SK-N-SH treated with all-trans-retinoic acid at 6 μM for 48 hours (cell line): Measurements from ENCODE around the gene SLC6A7.

ENCODE experiments used
- ATAC-seq: fragments of 200-7000 bp; cut with Tn5 transposase; 3 replicates; pipeline ENCODE4 v1.9.1; 2020; ENCODE audit warnings: mild to moderate bottlenecking, moderate library complexity
- ARNTL ChIP-seq: fragments of 450-650 bp; formaldehyde crosslinking; IDR thresholded peaks from 2 replicates; pipeline ENCODE4 v1.5.0; 2020; ENCODE audit warnings: low read depth, mild to moderate bottlenecking, moderate library complexity, borderline replicate concordance
- CSDC2 ChIP-seq: fragments of 250-450 bp; sonication (Bioruptor Pico); IDR thresholded peaks from 2 replicates; pipeline ENCODE4 v1.5.0; 2020; ENCODE audit warnings: mild to moderate bottlenecking, moderate library complexity
- CSRNP3 ChIP-seq: fragments of 250-450 bp; sonication (Bioruptor Pico); IDR thresholded peaks from 2 replicates; pipeline ENCODE4 v1.5.1; 2021; ENCODE audit warnings: mild to moderate bottlenecking, moderate library complexity
- ISL1 ChIP-seq: fragments of 250-450 bp; sonication (Bioruptor Pico); IDR thresholded peaks from 2 replicates; pipeline ENCODE4 v2.1.2; 2022; ENCODE audit warnings: mild to moderate bottlenecking, moderate library complexity
- OSR1 ChIP-seq: fragments of 250-450 bp; sonication (Bioruptor Pico); IDR thresholded peaks from 2 replicates; pipeline ENCODE4 v1.8.0; 2022; ENCODE audit warnings: moderate library complexity, mild to moderate bottlenecking, inconsistent platforms
- POU6F1 ChIP-seq: fragments of 250-450 bp; sonication (Bioruptor Pico); IDR thresholded peaks from 2 replicates; pipeline ENCODE4 v1.8.0; 2021; ENCODE audit warnings: low read depth, mild to moderate bottlenecking, moderate library complexity, borderline replicate concordance
- PPARA ChIP-seq: fragments of 250-450 bp; sonication (Bioruptor Pico); IDR thresholded peaks from 2 replicates; pipeline ENCODE4 v1.5.0; 2020; ENCODE audit warnings: mild to moderate bottlenecking, borderline replicate concordance
- RARB ChIP-seq: fragments of 250-450 bp; sonication (Bioruptor Pico); IDR thresholded peaks from 2 replicates; pipeline ENCODE4 v1.8.0; 2021; ENCODE audit warnings: mild to moderate bottlenecking, moderate library complexity
- TCF4 ChIP-seq: fragments of 250-450 bp; sonication (Bioruptor Pico); IDR thresholded peaks from 2 replicates; pipeline ENCODE4 v1.8.0; 2021; ENCODE audit warnings: mild to moderate bottlenecking, moderate library complexity, borderline replicate concordance
- TOX ChIP-seq: fragments of 250-450 bp; sonication (Bioruptor Pico); IDR thresholded peaks from 2 replicates; pipeline ENCODE4 v1.8.0; 2021; ENCODE audit warnings: mild to moderate bottlenecking, moderate library complexity, borderline replicate concordance
- ZC3H10 ChIP-seq: fragments of 250-450 bp; sonication (Bioruptor Pico); IDR thresholded peaks from 2 replicates; pipeline ENCODE4 v1.5.1; 2021; ENCODE audit warnings: mild to moderate bottlenecking, moderate library complexity
- ZFP3 ChIP-seq: fragments of 250-450 bp; sonication (Bioruptor Pico); IDR thresholded peaks from 2 replicates; pipeline ENCODE4 v1.5.0; 2020; ENCODE audit warnings: mild to moderate bottlenecking, moderate library complexity
- ZFP30 ChIP-seq: fragments of 450-650 bp; formaldehyde crosslinking; IDR thresholded peaks from 2 replicates; pipeline ENCODE4 v1.5.0; 2022; ENCODE audit warnings: mild to moderate bottlenecking, moderate library complexity
- ZNF565 ChIP-seq: fragments of 450-650 bp; formaldehyde crosslinking; conservative IDR thresholded peaks from 2 replicates; pipeline ENCODE4 v1.5.0; 2020; ENCODE audit warnings: low read depth, mild to moderate bottlenecking, moderate library complexity
- ZNF70 ChIP-seq: fragments of 450-650 bp; formaldehyde crosslinking; IDR thresholded peaks from 2 replicates; pipeline ENCODE4 v1.5.0; 2020; ENCODE audit warnings: mild to moderate bottlenecking, moderate library complexity
- ZNF8 ChIP-seq: fragments of 450-650 bp; formaldehyde crosslinking; IDR thresholded peaks from 2 replicates; pipeline ENCODE4 v1.5.0; 2020; ENCODE audit warnings: mild to moderate bottlenecking, moderate library complexity
- TF ChIP-seq, protein P1 (sequence below): fragments of 250-450 bp; sonication (Bioruptor Pico); IDR thresholded peaks from 2 replicates; pipeline ENCODE4 v1.8.0; 2020; ENCODE audit warnings: mild to moderate bottlenecking, moderate library complexity, borderline replicate concordance
- TF ChIP-seq, protein P2 (sequence below): fragments of 250-450 bp; sonication (Bioruptor Pico); IDR thresholded peaks from 2 replicates; pipeline ENCODE4 v1.5.1; 2020; ENCODE audit warnings: low read depth, mild to moderate bottlenecking, moderate library complexity
- TF ChIP-seq, protein P3 (sequence below): fragments of 250-450 bp; sonication (Bioruptor Pico); IDR thresholded peaks from 2 replicates; pipeline ENCODE4 v1.5.0; 2020; ENCODE audit warnings: mild to moderate bottlenecking, moderate library complexity

Gene SLC6A7

DNA sequence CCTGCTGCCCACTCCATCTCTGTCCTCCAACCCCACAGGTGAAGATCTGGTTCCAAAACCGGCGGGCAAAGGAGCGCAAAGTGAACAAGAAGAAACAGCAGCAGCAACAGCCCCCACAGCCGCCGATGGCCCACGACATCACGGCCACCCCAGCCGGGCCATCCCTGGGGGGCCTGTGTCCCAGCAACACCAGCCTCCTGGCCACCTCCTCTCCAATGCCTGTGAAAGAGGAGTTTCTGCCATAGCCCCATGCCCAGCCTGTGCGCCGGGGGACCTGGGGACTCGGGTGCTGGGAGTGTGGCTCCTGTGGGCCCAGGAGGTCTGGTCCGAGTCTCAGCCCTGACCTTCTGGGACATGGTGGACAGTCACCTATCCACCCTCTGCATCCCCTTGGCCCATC, 6.4 kb upstream of the SLC6A7 start:
- no peak for TF ChIP-seq ZFP3
- no peak for TF ChIP-seq ZNF565 (CRISPR knock-in tag)
- TF ChIP-seq TCF4, result no peak
- TF ChIP-seq, protein P1, sequence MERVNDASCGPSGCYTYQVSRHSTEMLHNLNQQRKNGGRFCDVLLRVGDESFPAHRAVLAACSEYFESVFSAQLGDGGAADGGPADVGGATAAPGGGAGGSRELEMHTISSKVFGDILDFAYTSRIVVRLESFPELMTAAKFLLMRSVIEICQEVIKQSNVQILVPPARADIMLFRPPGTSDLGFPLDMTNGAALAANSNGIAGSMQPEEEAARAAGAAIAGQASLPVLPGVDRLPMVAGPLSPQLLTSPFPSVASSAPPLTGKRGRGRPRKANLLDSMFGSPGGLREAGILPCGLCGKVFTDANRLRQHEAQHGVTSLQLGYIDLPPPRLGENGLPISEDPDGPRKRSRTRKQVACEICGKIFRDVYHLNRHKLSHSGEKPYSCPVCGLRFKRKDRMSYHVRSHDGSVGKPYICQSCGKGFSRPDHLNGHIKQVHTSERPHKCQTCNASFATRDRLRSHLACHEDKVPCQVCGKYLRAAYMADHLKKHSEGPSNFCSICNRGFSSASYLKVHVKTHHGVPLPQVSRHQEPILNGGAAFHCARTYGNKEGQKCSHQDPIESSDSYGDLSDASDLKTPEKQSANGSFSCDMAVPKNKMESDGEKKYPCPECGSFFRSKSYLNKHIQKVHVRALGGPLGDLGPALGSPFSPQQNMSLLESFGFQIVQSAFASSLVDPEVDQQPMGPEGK (CRISPR knock-in tag), result no peak
- TF ChIP-seq RARB, result no peak
- TF ChIP-seq CSDC2 (CRISPR knock-in tag), result no peak
- TF ChIP-seq TOX (CRISPR knock-in tag), result no peak
- no peak for ATAC-seq

DNA sequence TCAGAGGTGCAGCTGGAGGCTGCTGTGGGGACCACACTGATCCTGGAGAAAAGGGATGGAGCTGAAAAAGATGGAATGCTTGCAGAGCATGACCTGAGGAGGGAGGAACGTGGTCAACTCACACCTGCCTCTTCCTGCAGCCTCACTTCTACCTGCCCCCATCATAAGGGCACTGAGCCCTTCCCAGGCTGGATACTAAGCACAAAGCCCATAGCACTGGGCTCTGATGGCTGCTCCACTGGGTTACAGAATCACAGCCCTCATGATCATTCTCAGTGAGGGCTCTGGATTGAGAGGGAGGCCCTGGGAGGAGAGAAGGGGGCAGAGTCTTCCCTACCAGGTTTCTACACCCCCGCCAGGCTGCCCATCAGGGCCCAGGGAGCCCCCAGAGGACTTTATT, 5.9 kb upstream of the SLC6A7 start:
- ATAC-seq, result no peak
- TF ChIP-seq ZC3H10 (CRISPR knock-in tag) (no peak), ZNF565 (CRISPR knock-in tag) (no peak), RARB (no peak), ISL1 (CRISPR knock-in tag) (no peak), ARNTL (CRISPR knock-in tag) (no peak), CSRNP3 (CRISPR knock-in tag) (no peak), TCF4 (no peak), PPARA (CRISPR knock-in tag) (no peak)
- TF ChIP-seq, protein P2, sequence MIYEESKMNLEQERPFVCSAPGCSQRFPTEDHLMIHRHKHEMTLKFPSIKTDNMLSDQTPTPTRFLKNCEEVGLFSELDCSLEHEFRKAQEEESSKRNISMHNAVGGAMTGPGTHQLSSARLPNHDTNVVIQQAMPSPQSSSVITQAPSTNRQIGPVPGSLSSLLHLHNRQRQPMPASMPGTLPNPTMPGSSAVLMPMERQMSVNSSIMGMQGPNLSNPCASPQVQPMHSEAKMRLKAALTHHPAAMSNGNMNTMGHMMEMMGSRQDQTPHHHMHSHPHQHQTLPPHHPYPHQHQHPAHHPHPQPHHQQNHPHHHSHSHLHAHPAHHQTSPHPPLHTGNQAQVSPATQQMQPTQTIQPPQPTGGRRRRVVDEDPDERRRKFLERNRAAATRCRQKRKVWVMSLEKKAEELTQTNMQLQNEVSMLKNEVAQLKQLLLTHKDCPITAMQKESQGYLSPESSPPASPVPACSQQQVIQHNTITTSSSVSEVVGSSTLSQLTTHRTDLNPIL (CRISPR knock-in tag), result no peak
- TF ChIP-seq, protein P3, sequence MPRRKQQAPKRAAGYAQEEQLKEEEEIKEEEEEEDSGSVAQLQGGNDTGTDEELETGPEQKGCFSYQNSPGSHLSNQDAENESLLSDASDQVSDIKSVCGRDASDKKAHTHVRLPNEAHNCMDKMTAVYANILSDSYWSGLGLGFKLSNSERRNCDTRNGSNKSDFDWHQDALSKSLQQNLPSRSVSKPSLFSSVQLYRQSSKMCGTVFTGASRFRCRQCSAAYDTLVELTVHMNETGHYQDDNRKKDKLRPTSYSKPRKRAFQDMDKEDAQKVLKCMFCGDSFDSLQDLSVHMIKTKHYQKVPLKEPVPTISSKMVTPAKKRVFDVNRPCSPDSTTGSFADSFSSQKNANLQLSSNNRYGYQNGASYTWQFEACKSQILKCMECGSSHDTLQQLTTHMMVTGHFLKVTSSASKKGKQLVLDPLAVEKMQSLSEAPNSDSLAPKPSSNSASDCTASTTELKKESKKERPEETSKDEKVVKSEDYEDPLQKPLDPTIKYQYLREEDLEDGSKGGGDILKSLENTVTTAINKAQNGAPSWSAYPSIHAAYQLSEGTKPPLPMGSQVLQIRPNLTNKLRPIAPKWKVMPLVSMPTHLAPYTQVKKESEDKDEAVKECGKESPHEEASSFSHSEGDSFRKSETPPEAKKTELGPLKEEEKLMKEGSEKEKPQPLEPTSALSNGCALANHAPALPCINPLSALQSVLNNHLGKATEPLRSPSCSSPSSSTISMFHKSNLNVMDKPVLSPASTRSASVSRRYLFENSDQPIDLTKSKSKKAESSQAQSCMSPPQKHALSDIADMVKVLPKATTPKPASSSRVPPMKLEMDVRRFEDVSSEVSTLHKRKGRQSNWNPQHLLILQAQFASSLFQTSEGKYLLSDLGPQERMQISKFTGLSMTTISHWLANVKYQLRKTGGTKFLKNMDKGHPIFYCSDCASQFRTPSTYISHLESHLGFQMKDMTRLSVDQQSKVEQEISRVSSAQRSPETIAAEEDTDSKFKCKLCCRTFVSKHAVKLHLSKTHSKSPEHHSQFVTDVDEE (CRISPR knock-in tag), result no peak

DNA sequence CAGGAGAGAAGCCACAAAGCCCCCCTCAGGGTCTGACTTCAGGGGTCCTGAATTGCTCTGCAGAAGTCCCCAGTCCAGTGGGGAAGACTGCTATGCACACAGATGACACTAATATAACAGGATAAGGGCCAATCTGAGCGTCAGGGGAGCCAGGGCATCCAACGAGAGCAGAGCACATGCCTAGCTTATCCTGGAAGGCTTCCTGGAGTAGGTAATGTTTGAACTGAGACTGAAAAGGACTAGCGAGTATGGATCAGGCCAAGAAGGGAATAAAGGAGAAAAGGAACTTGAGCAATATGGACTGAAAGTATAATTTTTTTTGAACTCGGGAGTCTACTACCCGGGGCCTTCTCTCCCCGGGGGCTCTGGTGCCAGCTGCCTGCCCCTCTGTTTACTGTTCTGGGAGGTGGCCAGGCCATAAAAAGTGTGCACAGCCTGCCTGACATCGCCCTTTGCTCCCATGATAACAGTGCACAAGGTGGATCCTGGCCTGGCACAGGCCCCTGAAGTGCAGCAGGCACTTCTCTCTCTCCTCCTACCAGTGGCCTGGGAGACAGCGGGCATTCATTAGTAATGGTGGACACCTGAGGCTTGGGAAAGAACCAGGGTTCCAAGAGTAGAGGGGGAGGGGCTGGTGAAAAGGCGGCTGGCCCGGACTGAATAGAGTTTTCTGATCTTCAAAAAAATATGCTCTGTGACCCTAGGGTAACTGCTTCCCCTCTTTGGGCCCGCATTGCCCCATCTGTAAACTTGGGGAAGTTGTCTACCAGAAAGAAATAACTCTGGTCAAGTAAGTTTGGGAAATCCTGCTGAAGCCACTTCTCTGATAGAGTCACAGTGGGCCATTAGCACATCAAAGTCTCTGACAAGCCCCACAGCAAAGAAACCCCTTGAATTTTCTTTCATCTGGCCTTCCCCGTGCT, 4.6 kb upstream of the SLC6A7 start:
- ATAC-seq, result no peak
- TF ChIP-seq OSR1 (CRISPR knock-in tag), result no peak
- TF ChIP-seq RARB, result no peak
- no peak for TF ChIP-seq PPARA (CRISPR knock-in tag)
- TF ChIP-seq ZNF70 (CRISPR knock-in tag), result no peak
- TF ChIP-seq ZNF565 (CRISPR knock-in tag), result no peak
- TF ChIP-seq CSRNP3 (CRISPR knock-in tag), result no peak
- TF ChIP-seq TOX (CRISPR knock-in tag), result no peak
- TF ChIP-seq ZFP30 (CRISPR knock-in tag), result no peak
- TF ChIP-seq POU6F1 (CRISPR knock-in tag), result no peak
- TF ChIP-seq ZNF8 (CRISPR knock-in tag), result no peak
- TF ChIP-seq, protein P2 (CRISPR knock-in tag), result no peak
- no peak for TF ChIP-seq ARNTL (CRISPR knock-in tag)
- no peak for TF ChIP-seq CSDC2 (CRISPR knock-in tag)
